ENCODE measurements around the gene MARK3.

DNA sequence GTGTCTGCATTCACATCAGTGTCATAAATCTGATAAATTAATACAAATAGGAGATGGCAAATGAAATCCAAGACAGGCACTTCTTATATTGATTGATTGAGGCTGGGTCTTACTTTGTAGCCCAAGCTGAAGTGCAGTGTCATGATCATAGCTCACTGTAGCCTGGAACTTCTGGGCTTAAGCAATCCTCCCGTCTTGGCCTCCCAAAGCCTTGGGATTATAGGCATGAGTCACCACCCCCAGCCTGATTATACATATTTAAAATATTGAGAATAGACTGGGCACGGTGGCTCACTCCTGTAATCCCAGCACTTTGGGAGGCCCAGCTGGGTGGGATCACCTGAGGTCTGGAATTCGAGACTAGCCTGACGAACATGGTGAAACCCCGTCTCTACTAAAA, 51.3 kb downstream of the MARK3 start:
- TF ChIP-seq, protein P1, sequence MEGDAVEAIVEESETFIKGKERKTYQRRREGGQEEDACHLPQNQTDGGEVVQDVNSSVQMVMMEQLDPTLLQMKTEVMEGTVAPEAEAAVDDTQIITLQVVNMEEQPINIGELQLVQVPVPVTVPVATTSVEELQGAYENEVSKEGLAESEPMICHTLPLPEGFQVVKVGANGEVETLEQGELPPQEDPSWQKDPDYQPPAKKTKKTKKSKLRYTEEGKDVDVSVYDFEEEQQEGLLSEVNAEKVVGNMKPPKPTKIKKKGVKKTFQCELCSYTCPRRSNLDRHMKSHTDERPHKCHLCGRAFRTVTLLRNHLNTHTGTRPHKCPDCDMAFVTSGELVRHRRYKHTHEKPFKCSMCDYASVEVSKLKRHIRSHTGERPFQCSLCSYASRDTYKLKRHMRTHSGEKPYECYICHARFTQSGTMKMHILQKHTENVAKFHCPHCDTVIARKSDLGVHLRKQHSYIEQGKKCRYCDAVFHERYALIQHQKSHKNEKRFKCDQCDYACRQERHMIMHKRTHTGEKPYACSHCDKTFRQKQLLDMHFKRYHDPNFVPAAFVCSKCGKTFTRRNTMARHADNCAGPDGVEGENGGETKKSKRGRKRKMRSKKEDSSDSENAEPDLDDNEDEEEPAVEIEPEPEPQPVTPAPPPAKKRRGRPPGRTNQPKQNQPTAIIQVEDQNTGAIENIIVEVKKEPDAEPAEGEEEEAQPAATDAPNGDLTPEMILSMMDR (IDR thresholded peaks at IDR 0.05) = no peak
- no peak for TF ChIP-seq EZH2 (IDR thresholded peaks at IDR 0.05; ENCODE audit: borderline replicate concordance, insufficient read depth, low read depth, low read length, poor library complexity, severe bottlenecking)

Measured in B cell (primary cell).